ENCODE results near the gene ANKFN1.

DNA sequence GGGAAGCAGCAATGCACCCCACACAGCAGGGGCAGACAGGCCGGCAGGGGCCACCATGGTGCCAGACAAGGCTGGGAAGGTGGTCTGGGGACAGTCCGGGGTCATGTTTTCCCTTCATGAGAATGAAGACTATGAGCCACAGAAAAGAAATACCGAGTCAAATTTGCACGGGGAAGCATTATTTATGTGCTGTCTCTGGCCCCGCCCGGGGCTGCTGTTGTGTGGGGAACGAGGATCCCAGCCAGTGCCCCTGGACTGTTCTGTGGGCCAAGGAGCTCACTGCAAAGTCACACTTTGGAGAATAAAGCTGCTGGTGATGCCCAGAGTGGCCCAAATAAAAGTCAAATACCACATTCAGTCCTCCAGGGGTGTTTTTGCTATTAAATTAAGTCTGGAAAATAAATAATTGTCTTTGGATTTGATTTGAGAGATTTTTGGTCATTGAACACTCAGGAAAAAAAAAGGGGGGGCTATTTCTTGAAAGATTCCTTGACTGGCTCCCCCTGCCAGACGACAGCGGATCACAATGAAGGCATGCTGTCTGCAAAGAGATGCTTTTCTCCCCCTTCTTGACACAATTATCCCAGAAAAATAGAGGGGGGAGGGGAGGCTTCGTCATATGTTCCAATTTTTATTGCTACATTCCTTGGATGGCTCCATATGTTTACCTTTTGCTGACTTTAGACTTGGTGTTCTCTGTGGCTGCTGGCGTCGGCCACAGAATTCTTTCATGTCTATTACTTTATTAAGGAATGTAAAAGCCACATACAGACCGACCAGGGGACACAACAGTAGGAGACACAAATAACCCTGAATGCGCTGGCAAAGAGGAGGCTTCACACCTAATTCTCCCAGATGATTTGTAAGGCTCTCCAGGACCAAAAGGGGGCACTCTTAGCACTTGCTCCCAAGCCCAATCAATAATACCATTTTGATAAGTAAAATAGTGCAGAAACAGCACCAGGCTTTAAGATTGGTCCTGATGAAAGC, 27.1 kb upstream of the ANKFN1 start:
- TF ChIP-seq EZH2 (IDR thresholded peaks at IDR 0.05; ENCODE audit: borderline replicate concordance, control insufficient read depth, low read depth, low read length) = no peak
- TF ChIP-seq CTCF (IDR thresholded peaks at IDR 0.05 in 2 of 3, conservative IDR thresholded peaks at IDR 0.05 in 1 of 3; ENCODE audit: control insufficient read depth in 2 of 3, extremely low read depth in 1 of 3, insufficient read depth in 1 of 3, low read depth in 3 of 3, low read length in 3 of 3) = peak; percentile 17 to 25 (median 21); a peak in 2 of 6 replicates
- no peak for TF ChIP-seq ZNF217 (IDR thresholded peaks at IDR 0.05)
- no peak for TF ChIP-seq HDAC6 (IDR thresholded peaks at IDR 0.05; ENCODE audit: unreplicated experiment)
- no peak for TF ChIP-seq BHLHE40 (IDR thresholded peaks at IDR 0.05; ENCODE audit: borderline replicate concordance in 1 of 2, low read depth in 2 of 2, low read length in 1 of 2)
- no peak for TF ChIP-seq POLR2AphosphoS5 (IDR thresholded peaks at IDR 0.05; ENCODE audit: low read length)
- TF ChIP-seq, protein P1, sequence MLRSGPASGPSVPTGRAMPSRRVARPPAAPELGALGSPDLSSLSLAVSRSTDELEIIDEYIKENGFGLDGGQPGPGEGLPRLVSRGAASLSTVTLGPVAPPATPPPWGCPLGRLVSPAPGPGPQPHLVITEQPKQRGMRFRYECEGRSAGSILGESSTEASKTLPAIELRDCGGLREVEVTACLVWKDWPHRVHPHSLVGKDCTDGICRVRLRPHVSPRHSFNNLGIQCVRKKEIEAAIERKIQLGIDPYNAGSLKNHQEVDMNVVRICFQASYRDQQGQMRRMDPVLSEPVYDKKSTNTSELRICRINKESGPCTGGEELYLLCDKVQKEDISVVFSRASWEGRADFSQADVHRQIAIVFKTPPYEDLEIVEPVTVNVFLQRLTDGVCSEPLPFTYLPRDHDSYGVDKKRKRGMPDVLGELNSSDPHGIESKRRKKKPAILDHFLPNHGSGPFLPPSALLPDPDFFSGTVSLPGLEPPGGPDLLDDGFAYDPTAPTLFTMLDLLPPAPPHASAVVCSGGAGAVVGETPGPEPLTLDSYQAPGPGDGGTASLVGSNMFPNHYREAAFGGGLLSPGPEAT (IDR thresholded peaks at IDR 0.05; ENCODE audit: low read depth) = no peak
